ENCODE data around the gene TNS2. TPM values are rescaled to one million over a fixed set of nuclear protein-coding genes. Genes with fewer than 3 reads are reported as not detected.
A peak's percentile ranks its signal among the peaks of the same experiment; 100 is the strongest.
"Not testable (repeated sequence)": the region's sequence is repeated elsewhere in the genome, so short reads cannot be mapped to it uniquely, and the experiment has no call there.

TNS2 gene
- total and polyA plus RNA-seq, 3 experiments from 2014 or later, result 0.35 to 5.6 (median 2.1) TPM

DNA sequence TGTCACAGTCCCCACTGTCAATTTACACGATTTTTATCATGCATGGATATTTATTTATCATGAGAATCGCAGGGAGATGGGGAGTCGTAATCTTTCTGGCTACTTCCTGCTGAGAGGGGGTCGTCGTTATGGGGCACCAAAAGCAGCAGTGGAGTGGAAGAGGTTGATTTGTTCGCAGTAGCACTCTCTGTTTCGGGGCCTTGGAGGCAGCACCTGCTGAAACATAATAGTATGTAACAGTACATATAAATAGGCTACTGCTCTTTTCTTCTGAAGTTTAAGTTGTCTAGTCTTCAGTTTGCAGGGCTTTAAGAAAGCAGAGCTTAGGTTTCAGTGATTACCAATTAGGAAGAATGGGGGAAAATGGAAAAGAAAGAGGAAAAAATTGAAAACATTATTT lies 57.3 kb downstream of the TNS2 start:
- H3K4me3 Mint-ChIP-seq, result no peak overlapping the region
- Histone ChIP-seq H3K36me3 (ENCODE audit: insufficient read depth, low read length) (no peaks in the 10 kb centered on the region), H3K27ac (ENCODE audit: low read depth, low read length) (no peak overlapping the region), H3K4me1 (ENCODE audit: insufficient read depth, low read length) (peaks cover 24% of the 10 kb centered on the region), H3K27me3 (ENCODE audit: insufficient read depth, low read length, poor library complexity, severe bottlenecking) (no peaks in the 10 kb centered on the region), H3K4me3 (ENCODE audit: low read length) (no peak overlapping the region), H3K9me3 (ENCODE audit: low read length) (no peaks in the 10 kb centered on the region)
- H3K27me3 Mint-ChIP-seq, result no peaks in the 10 kb centered on the region
- no peak for DNase-seq
- H3K27ac Mint-ChIP-seq, result peak overlapping the region in 1 of 8 donors; percentile 58
- POLR2A ChIA-PET, result interaction anchor here (0.7 kb wide), 1 partner anchor 245 kb away, joined by 3 read pairs; no protein-coding TSS in a partner anchor
- CTCF ChIA-PET, result no interaction called here
- peaks cover 29 to 33% (median 32%) of the 10 kb centered on the region in 3 donors for H3K4me1 Mint-ChIP-seq
- no peaks in the 10 kb centered on the region for H3K36me3 Mint-ChIP-seq
- H3K9me3 Mint-ChIP-seq, result no peaks in the 10 kb centered on the region

DNA sequence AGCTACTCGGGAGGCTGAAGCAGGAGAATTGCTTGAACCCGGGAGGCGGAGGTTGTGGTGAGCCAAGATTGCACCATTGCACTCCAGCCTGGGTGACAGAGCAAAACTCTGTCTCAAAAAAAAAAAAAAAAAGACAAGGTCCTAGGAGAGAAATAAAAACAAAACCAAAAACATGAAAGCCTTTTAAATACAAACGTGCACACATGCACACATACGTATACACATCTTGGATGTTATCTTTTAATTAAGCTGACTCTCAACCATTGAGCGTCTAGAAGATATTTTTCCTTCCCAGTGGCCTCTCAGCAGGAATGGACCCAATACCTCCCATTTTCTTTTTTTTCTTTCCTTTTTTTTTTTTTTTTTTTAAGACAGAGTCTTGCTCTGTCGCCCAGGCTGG lies 62.6 kb downstream of the TNS2 start:
- CTCF ChIA-PET; DNase-seq; H3K9me3 ChIP-seq (ENCODE audit: low read length); H3K4me1 ChIP-seq (ENCODE audit: insufficient read depth, low read length); H3K9me3 Mint-ChIP-seq; H3K27ac ChIP-seq (ENCODE audit: low read depth, low read length); H3K4me3 Mint-ChIP-seq; H3K27ac Mint-ChIP-seq; H3K36me3 ChIP-seq (ENCODE audit: insufficient read depth, low read length); H3K36me3 Mint-ChIP-seq; H3K27me3 Mint-ChIP-seq; H3K27me3 ChIP-seq (ENCODE audit: insufficient read depth, low read length, poor library complexity, severe bottlenecking); H3K4me1 Mint-ChIP-seq; H3K4me3 ChIP-seq (ENCODE audit: low read length): not testable (repeated sequence)
- POLR2A ChIA-PET, result interaction anchor here (0.7 kb wide), 1 partner anchor 9 kb away, joined by 4 read pairs; the partner anchor contains the start of gene SOAT2

GRCh38 chr12:53113136-53113705 lies 63.4 kb downstream of the TNS2 start:
- Mint-ChIP-seq H3K4me3 (no peak overlapping the region), H3K27ac (peak overlapping the region in 1 of 8 donors; percentile 57), H3K36me3 (no peaks in the 10 kb centered on the region), H3K4me1 (no peaks in the 10 kb centered on the region), H3K9me3 (no peaks in the 10 kb centered on the region), H3K27me3 (no peaks in the 10 kb centered on the region)
- no peak for DNase-seq
- CTCF ChIA-PET, result no interaction called here
- no peaks in the 10 kb centered on the region for H3K4me1 ChIP-seq (ENCODE audit: insufficient read depth, low read length)
- no peaks in the 10 kb centered on the region for H3K36me3 ChIP-seq (ENCODE audit: insufficient read depth, low read length)
- no peaks in the 10 kb centered on the region for H3K27me3 ChIP-seq (ENCODE audit: insufficient read depth, low read length, poor library complexity, severe bottlenecking)
- POLR2A ChIA-PET, result no interaction called here
- no peaks in the 10 kb centered on the region for H3K9me3 ChIP-seq (ENCODE audit: low read length)
- no peak overlapping the region for H3K4me3 ChIP-seq (ENCODE audit: low read length)
- no peak overlapping the region for H3K27ac ChIP-seq (ENCODE audit: low read depth, low read length)

DNA sequence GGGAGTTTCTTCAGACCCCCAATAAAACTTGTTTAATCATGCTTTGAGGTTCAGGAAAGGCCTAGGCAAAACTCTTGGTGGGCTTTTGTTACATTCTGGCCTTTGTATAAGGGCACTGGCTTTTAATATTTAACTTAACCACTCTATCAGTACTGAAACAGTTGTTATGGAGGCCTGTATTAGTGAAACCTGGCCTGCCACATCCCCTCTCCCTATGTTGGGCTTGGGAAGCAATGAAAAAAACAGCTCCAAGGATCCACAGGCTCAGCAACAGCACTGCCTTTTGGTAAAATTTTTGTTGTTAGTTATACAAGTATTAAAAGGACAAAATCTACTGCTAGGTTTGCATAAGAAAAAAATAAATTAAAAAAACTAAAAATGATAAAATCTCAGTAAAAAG lies 64.1 kb downstream of the TNS2 start:
- H3K36me3 ChIP-seq (ENCODE audit: insufficient read depth, low read length), result no peaks in the 10 kb centered on the region
- no peak overlapping the region for H3K4me3 Mint-ChIP-seq
- DNase-seq, result no peak
- H3K4me1 ChIP-seq (ENCODE audit: insufficient read depth, low read length), result no peaks in the 10 kb centered on the region
- H3K9me3 ChIP-seq (ENCODE audit: low read length), result no peaks in the 10 kb centered on the region
- H3K27me3 ChIP-seq (ENCODE audit: insufficient read depth, low read length, poor library complexity, severe bottlenecking), result no peaks in the 10 kb centered on the region
- ChIA-PET CTCF (no interaction called here), POLR2A (no interaction called here)
- H3K27me3 Mint-ChIP-seq, result no peaks in the 10 kb centered on the region
- no peaks in the 10 kb centered on the region for H3K36me3 Mint-ChIP-seq
- no peak overlapping the region for H3K27ac ChIP-seq (ENCODE audit: low read depth, low read length)
- no peak overlapping the region for H3K4me3 ChIP-seq (ENCODE audit: low read length)
- no peaks in the 10 kb centered on the region for H3K9me3 Mint-ChIP-seq
- H3K27ac Mint-ChIP-seq, result no peak overlapping the region
- no peaks in the 10 kb centered on the region for H3K4me1 Mint-ChIP-seq

Other genes with a start within 250 kb of the TNS2 start
- not detected for gene KRT4, start 235.9 kb upstream of the TNS2 start, total RNA-seq
- gene KRT4, start 235.9 kb upstream of the TNS2 start, polyA plus RNA-seq, result not detected
- not detected for gene KRT79, start 215.8 kb upstream of the TNS2 start, total RNA-seq
- gene KRT79, start 215.8 kb upstream of the TNS2 start, polyA plus RNA-seq, result not detected
- not detected for gene KRT78, start 201.1 kb upstream of the TNS2 start, total RNA-seq
- not detected for gene KRT78, start 201.1 kb upstream of the TNS2 start, polyA plus RNA-seq
- under 1 TPM in 1 of 2 experiments, not detected in 1; 0.46 TPM for gene KRT8, start 145.0 kb upstream of the TNS2 start, total RNA-seq
- 1.0 TPM for gene KRT8, start 145.0 kb upstream of the TNS2 start, polyA plus RNA-seq
- 1 to 10 TPM; 3.5 to 3.9 TPM for gene KRT18, start 100.9 kb upstream of the TNS2 start, total RNA-seq
- 4.0 TPM for gene KRT18, start 100.9 kb upstream of the TNS2 start, polyA plus RNA-seq
- gene EIF4B, start 43.6 kb upstream of the TNS2 start, total RNA-seq, result 100 to 1,000 TPM; 644 to 660 TPM
- gene EIF4B, start 43.6 kb upstream of the TNS2 start, polyA plus RNA-seq, result 114 TPM
- gene SPRYD3, start 29.3 kb downstream of the TNS2 start, total RNA-seq, result 10 to 100 TPM; 40.1 to 43.3 TPM
- 63.0 TPM for gene SPRYD3, start 29.3 kb downstream of the TNS2 start, polyA plus RNA-seq
- 1 to 10 TPM; 1.5 to 1.6 TPM for gene IGFBP6, start 47.6 kb downstream of the TNS2 start, total RNA-seq
- 8.9 TPM for gene IGFBP6, start 47.6 kb downstream of the TNS2 start, polyA plus RNA-seq
- under 1 TPM; 0.48 to 1.00 TPM for gene SOAT2, start 53.4 kb downstream of the TNS2 start, total RNA-seq
- 0.76 TPM for gene SOAT2, start 53.4 kb downstream of the TNS2 start, polyA plus RNA-seq
- gene ZNF740, start 130.7 kb downstream of the TNS2 start, total RNA-seq, result 10 to 100 TPM; 50.4 to 52.0 TPM
- gene ZNF740, start 130.7 kb downstream of the TNS2 start, polyA plus RNA-seq, result 3.3 TPM
- 10 to 100 TPM; 15.8 to 18.7 TPM for gene CSAD, start 130.9 kb downstream of the TNS2 start, total RNA-seq
- gene CSAD, start 130.9 kb downstream of the TNS2 start, polyA plus RNA-seq, result 0.70 TPM
- 100 to 1,000 TPM; 339 TPM for gene ITGB7, start 157.2 kb downstream of the TNS2 start, total RNA-seq
- 292 TPM for gene ITGB7, start 157.2 kb downstream of the TNS2 start, polyA plus RNA-seq
- 10 to 100 TPM; 67.0 to 68.4 TPM for gene RARG, start 182.1 kb downstream of the TNS2 start, total RNA-seq
- gene RARG, start 182.1 kb downstream of the TNS2 start, polyA plus RNA-seq, result 15.4 TPM
- 10 to 100 TPM; 58.4 to 63.4 TPM for gene ESPL1, start 218.2 kb downstream of the TNS2 start, total RNA-seq
- not detected for gene ESPL1, start 218.2 kb downstream of the TNS2 start, polyA plus RNA-seq
- 100 to 1,000 TPM; 380 to 385 TPM for gene PFDN5, start 245.5 kb downstream of the TNS2 start, total RNA-seq
- 1,325 TPM for gene PFDN5, start 245.5 kb downstream of the TNS2 start, polyA plus RNA-seq
- 10 to 100 TPM; 81.1 to 82.5 TPM for gene MYG1, start 249.6 kb downstream of the TNS2 start, total RNA-seq
- gene MYG1, start 249.6 kb downstream of the TNS2 start, polyA plus RNA-seq, result 67.9 TPM

All from CD8-positive, alpha-beta memory T cell (primary cell).